ENCODE measurements around the gene AGAP1.
A peak's percentile ranks its signal among the peaks of the same experiment; 100 is the strongest.
"Not testable (repeated sequence)": the region's sequence is repeated elsewhere in the genome, so short reads cannot be mapped to it uniquely, and the experiment has no call there.

AGAP1 gene

GRCh38 chr2:236130349-236130998 lies 636.6 kb downstream of the AGAP1 start:
- DNase-seq (ENCODE audit: low spot score): no peak

- DNase-seq (ENCODE audit: low spot score): no peak
Observed at GRCh38 chr2:236131073-236131692, 637.3 kb downstream of the AGAP1 start.

GRCh38 chr2:236133410-236134012 lies 639.7 kb downstream of the AGAP1 start:
- no peak for DNase-seq (ENCODE audit: low spot score)

- no peak for DNase-seq (ENCODE audit: low spot score)
Observed at GRCh38 chr2:236136538-236136937, 642.7 kb downstream of the AGAP1 start.

- no peak for DNase-seq (ENCODE audit: low spot score)
Observed at GRCh38 chr2:236137066-236137465, 643.2 kb downstream of the AGAP1 start.

- DNase-seq (ENCODE audit: low spot score): not testable (repeated sequence)
Observed at GRCh38 chr2:236141616-236142015, 647.8 kb downstream of the AGAP1 start.

- DNase-seq (ENCODE audit: low spot score): no peak
Observed at GRCh38 chr2:236143811-236144210, 650.0 kb downstream of the AGAP1 start.

GRCh38 chr2:236146436-236146835 lies 652.6 kb downstream of the AGAP1 start:
- DNase-seq (ENCODE audit: low spot score): no peak

- no peak for DNase-seq (ENCODE audit: low spot score)
Observed at GRCh38 chr2:236155406-236155805, 661.6 kb downstream of the AGAP1 start.

- no peak for DNase-seq (ENCODE audit: low spot score)
Observed at GRCh38 chr2:236156095-236156859, 662.4 kb downstream of the AGAP1 start.

GRCh38 chr2:236156860-236157194 lies 663.0 kb downstream of the AGAP1 start:
- DNase-seq (ENCODE audit: low spot score): no peak

- no peak for DNase-seq (ENCODE audit: low spot score)
Observed at GRCh38 chr2:236157366-236157765, 663.5 kb downstream of the AGAP1 start.

GRCh38 chr2:236157815-236158498 lies 664.1 kb downstream of the AGAP1 start:
- DNase-seq (ENCODE audit: low spot score): no peak

GRCh38 chr2:236158969-236159777 lies 665.3 kb downstream of the AGAP1 start:
- no peak for DNase-seq (ENCODE audit: low spot score)

GRCh38 chr2:236159778-236160170 lies 665.9 kb downstream of the AGAP1 start:
- no peak for DNase-seq (ENCODE audit: low spot score)

GRCh38 chr2:236160366-236161081 lies 666.7 kb downstream of the AGAP1 start:
- no peak for DNase-seq (ENCODE audit: low spot score)

GRCh38 chr2:236161082-236161462 lies 667.2 kb downstream of the AGAP1 start:
- no peak for DNase-seq (ENCODE audit: low spot score)

GRCh38 chr2:236161531-236161930 lies 667.7 kb downstream of the AGAP1 start:
- no peak for DNase-seq (ENCODE audit: low spot score)

- DNase-seq (ENCODE audit: low spot score): peak; percentile 35
Observed at GRCh38 chr2:236162031-236162845, 668.4 kb downstream of the AGAP1 start.

- no peak for DNase-seq (ENCODE audit: low spot score)
Observed at GRCh38 chr2:236162882-236163470, 669.1 kb downstream of the AGAP1 start.

Data from HuH-7.5 (cell line).